T-helper 2 cell treated with Interferon-gamma antibody and Interleukin-4, amounts not matched to agents 100 ng/mL and 5 ng/mL, for 36 hours (primary cell): Measurements from ENCODE around the gene PNPLA7. TPM values are rescaled to one million over a fixed set of nuclear protein-coding genes. Genes with fewer than 3 reads are reported as not detected.

ENCODE experiments used
- intact Hi-C: fragments of 100-400 bp; cut with micrococcal nuclease; formaldehyde crosslinking; loops from one replicate; pipeline ENCODE4 v1.15.1; 2023
- total RNA-seq: library from RNA; stranded (reverse); gene quantifications from 2 replicates; pipeline ENCODE4 v1.2.3, GENCODE V29; 2022

Gene PNPLA7
- total RNA-seq, 1 donor from 2014 or later: 3.0 TPM

DNA sequence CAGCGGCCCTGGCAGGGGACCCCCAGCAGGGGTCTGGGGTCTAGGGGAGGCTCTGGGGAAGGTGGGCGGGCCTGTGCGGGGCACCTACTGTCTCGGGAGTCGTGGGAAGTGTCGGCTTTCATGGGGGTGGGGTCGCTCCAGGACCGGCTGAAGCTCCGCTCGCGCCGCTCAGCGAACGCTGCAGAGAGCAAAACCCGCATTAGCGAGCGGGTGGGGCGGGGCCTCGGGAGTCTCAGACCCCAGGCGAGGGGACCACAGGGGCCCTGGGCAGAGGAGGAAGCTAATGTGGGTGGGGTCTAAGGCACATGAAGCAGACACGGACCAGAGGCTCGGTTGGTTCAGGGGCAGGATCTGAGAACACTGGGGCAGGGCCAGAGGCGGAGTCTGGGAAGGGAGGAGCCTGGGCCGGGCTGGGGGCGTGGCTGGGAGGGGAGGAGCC lies 96.5 kb downstream of the PNPLA7 start:
- intact Hi-C loops: loop anchor here (5.0 kb wide), 1 partner anchor 661 kb away; the partner anchor contains the start of gene TMEM141

DNA sequence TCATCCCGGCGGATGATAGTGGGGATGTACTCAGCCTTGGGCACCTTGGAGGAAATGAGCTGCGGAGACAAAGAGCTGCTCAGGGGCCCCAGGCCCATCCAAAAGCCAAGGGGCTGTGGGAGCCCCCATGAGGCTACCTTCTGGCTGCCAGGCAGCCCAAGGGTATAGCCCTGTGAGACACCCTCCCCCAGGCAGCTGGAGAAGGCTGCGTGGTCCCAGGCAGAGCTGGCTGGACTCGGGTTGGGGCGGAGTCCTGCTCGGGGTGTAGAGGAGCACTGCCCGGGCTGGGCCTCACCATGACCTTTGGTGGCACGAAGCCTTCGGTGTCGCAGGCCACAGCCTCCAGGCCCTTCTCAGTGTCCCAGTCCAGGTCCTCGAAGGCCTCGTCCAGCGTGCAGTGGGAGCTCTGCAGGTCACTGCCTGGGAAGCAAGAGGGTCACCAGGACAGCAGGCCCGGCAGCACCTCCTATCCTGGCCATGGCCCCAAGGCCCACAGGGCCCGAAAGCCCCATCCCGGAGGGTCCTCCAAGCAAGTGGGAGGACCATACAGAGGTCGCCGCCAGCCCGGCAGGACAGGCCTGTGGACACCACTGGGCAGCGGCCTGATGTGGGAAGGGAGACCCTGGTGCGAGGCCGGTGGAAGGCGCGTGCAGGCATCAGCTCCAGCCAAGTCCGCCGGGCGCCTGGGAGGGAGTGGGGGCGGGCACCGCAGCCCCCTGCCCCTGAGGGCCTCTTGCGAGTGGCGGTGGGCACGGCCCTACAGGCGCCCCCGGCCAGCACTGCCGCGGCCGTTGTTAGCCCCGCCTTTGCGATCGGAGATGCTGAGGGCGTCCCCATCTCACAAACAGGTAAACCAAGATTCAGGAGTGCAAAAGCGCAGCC lies 97.2 kb downstream of the PNPLA7 start:
- intact Hi-C loops: loop anchor here (5.0 kb wide), 1 partner anchor 661 kb away; the partner anchor contains the start of gene TMEM141

DNA sequence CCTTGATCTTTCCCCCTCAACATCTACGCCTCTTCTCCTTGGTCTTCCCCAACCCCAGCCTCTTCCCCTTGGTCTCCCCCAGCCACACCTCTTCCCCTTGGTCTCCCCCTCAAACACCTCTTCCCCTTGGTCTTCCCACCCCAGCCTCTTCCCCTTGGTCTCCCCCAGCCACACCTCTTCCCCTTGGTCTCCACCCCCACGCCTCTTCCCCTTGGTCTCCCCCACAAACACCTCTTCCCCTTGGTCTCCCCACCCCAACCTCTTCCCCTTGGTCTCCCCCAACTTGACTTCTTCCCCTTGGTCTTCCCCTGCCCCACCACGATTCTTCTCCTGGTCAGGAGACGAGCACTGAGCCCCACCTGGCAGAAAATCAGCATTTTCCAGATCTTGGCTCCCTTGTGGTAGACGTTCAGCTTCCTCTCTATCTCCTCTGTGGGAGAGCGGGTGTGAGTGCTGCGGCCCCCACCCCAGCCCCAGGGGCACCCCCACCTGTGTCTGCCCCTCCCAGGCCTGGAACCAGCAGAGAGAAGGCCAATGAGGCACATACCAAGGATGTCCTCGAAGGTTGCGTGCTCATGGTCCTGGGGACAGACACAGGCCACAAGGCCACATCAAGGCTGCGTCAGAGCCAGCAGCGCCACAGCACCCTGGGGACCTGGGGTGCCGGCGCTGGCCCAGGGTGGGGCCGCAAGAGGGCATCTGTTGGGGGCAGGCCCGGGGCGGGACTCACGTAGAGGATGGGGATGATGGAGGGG lies 98.0 kb downstream of the PNPLA7 start:
- intact Hi-C loops: loop anchor here (5.0 kb wide), 1 partner anchor 660 kb away; the partner anchor contains the start of gene TMEM141

DNA sequence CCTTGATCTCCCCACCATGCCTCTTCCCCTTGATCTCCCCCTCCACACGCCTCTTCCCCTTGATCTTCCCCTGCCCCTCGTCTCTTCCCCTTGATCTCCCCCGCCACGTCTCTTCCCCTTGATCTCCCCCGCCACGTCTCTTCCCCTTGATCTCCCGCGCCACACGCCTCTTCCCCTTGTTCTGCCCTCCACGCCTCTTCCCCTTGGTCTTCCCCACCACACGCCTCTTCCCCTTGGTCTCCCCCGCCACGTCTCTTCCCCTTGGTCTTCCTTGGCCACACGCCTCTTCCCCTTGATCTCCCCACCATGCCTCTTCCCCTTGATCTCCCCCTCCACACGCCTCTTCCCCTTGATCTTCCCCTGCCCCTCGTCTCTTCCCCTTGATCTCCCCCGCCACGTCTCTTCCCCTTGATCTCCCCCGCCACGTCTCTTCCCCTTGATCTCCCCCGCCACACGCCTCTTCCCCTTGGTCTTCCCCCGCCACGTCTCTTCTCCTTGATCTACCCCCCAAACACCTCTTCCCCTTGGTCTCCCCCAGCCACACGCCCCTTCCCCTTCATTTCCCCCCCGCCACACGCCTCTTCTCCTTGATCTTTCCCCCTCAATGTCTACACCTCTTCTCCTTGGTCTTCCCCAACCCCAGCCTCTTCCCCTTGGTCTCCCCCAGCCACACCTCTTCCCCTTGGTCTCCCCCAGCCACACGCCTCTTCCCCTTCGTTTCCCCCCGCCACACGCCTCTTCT lies 98.8 kb downstream of the PNPLA7 start:
- intact Hi-C loops: loop anchor here (5.0 kb wide), 1 partner anchor 659 kb away; the partner anchor contains the start of gene TMEM141

DNA sequence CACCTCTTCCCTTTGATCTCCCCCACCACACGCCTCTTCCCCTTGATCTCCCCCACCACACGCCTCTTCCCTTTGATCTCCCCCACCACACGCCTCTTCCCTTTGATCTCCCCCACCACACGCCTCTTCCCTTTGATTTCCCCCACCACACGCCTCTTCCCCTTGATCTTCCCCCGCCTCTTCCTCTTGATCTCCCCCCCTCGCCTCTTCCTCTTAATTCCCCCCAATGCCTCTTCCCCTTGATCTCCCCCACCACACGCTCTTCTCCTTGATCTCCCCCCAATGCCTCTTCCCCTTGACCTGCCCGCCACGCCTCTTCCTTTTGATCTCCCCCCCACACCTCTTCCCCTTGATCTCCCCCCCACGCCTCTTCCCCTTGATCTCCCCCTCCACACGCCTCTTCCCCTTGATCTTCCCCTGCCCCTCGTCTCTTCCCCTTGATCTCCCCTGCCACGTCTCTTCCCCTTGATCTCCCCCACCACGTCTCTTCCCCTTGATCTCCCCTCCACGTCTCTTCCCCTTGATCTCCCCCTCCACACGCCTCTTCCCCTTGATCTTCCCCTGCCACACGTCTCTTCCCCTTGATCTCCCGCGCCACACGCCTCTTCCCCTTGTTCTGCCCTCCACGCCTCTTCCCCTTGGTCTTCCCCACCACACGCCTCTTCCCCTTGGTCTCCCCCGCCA lies 99.5 kb downstream of the PNPLA7 start:
- intact Hi-C loops: loop anchor here (5.0 kb wide), 1 partner anchor 658 kb away; the partner anchor contains the start of gene TMEM141

DNA sequence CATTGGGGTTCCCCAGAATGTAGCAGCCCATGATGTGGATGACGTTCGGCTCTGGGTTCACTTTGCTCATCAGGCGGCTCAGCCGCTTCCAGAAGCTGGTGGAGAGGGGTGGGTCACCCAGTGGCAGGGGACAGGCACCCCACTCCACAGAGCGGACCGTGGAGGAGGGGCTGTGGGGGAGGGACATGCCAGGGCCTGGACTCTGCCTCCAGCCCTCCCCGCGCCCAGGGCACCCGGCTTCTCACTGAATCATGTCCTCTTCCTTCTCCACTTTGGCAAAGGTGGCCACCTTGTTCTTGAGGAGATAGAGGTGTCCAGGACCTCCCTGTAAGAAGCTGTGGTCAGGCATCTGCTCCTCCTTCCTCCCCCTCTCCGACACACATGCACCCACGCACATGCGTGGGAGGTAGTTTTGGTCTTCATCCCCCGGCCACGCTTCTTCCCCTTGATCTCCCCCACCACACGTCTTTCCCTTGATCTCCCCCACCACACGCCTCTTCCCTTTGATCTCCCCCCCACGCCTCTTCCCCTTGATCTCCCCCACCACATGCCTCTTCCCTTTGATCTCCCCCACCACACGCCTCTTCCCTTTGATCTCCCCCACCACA lies 100.2 kb downstream of the PNPLA7 start:
- intact Hi-C loops: loop anchor here (5.0 kb wide), 2 partner anchors 158 to 658 kb away; partner anchors contain the start of gene TMEM141

DNA sequence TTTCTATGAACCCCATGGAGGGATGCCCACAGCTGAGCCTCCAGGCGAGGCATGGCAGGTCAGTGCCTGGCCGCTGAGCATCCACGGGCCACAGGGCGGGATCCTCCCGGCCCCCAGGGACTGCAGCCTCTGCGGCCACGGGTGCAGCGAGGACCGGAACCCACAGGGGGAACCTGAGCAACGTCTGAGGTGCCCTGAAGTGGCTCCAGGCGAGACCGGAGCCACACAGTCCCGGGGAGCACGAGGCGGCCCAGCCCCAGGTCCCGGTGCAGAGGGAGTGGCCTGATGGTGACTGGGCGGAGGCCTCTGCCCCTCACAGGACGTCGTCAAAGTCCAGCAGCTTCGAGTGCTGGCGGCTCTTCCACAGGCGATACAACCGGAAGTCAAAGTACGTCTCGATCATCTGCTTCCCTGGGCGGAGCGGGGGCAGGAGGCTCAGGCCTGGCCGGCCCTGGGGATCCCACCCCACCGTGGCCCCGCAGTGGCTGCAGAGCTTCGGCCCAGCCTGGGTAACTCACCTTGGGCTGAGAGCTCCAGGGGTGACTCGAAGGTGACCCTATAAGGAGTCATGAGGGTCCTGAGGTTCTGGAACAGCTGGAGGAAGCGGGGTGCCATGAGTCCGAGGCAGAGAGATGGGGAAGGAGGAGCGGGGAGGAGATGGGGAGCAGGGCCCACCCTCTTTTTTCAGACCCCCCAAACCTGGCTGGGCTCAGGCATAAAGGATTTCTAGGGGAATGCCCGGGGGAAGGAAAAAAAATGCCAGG lies 100.9 kb downstream of the PNPLA7 start:
- intact Hi-C loops: loop anchor here (5.0 kb wide), 1 partner anchor 157 kb away; no protein-coding TSS in a partner anchor

DNA sequence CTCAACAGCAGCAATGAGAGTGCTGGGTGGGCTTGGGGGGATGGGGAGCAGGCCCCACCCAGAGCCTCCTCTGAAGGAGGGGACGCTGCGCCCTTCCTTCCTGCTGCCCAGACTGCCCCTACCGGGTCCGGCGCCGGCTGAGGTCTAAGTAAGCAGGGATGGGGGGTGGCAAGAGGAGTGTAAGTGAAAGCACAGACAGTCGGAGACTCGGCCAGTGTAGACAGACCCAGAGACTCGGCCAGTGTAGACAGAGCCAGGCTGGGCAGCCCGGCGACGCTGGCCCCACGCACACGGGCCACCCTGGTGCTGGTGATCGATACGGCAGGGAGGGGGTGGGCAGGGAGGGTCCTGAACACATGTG lies 101.6 kb downstream of the PNPLA7 start:
- intact Hi-C loops: loop anchor here (5.0 kb wide), 1 partner anchor 156 kb away; no protein-coding TSS in a partner anchor

DNA sequence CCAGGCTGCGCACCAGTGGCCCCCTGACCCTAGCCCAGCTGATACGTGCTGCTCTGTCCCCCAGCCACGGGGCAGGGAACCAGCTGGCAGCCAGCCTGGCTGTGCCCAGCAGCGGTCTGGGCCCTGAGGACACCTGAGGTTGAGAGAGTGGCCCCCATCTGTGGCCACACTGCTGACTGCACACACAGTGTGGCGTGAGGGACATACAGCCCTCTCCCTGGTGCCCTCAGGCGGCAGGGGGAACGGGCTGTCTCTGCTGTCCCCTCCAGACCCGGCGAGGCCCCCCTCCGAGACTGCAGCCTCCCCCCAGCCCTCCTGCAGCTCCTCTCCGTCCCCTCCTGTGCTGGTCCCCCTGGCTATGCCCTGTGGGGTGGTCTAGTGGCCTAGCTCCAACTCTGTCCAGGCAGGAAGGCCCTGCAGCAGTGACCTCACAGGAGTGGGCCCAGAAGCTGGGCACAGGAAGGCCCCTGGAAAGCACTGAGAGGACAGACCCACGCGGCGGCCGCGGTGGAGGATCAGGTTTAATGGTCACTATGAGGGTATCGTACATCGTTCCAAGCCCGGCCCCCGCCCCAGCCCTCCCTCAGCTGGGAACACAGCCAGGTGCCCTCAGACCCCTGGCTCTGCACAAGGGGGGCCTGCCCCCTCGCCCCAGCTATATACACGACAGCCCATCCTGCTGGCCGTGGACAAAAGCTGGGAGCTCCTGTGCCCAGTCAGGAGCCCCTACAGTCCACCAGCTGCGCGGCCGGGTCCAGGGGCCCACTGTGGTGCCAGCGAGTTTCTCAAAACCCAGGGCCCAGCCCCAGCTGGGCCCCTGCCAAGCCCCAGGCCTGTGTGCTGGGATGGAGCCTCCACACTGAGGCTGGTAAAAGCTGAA lies 102.2 kb downstream of the PNPLA7 start:
- intact Hi-C loops: loop anchor here (5.0 kb wide), 1 partner anchor 156 kb away; no protein-coding TSS in a partner anchor

DNA sequence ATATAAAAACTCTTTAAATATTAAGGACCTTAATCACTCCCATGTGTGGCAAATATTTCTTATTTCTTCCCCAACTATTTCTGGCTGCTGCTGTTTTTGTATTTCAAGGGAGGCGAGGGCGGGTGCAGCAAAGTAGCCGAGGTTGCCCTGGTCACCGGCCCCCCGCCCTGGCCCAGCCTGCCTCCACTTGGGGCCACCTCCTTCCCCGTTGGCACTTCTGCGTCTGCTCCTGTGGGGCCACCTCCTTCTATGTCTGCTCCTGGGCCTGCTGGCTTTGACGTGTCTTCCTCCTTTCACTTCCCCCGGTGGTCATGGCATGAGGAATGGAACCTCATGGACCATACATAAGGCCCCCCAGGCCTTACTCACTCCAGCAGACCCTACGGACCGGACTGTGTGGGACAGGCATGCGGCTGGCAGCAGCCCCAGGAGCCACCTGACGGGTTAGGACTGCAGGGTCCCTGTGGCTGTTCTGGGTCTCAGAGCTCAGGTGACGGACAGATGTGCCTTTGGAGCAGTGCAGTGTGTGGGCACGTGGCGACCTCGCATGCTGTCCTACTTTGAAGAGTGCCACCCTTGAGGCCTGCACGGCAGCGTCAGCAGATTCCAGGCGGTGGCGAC lies 103.2 kb downstream of the PNPLA7 start:
- intact Hi-C loops: loop anchor here (5.0 kb wide), 1 partner anchor 155 kb away; no protein-coding TSS in a partner anchor

DNA sequence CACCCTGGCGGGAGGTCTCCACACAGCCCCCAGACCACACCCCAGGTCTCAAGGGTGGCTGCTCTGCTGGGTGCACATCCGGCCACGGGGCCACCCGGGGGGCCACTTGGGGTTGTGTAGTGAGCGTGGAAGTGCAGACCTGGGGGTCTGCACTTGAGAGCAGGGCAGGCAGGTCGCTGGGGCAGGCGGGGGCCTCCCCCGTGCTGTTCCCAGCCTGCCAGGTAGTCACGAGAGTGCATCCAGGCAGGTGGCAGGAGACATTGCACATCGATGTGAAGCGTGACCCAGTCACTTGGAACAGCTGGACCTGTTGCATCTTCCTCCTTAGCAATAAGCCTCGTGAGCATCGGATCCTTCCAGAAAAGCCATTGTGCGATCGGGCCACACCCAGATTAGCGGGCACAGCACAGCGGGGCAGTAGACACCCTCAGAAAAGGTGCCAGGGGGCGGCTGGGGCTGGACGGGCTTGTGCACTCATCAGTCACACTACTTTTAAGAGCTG lies 104.2 kb downstream of the PNPLA7 start:
- intact Hi-C loops: loop anchor here (1.0 to 5.0 kb wide), 2 partner anchors 23 to 154 kb away; partner anchors contain the start of genes EXD3 and NOXA1

DNA sequence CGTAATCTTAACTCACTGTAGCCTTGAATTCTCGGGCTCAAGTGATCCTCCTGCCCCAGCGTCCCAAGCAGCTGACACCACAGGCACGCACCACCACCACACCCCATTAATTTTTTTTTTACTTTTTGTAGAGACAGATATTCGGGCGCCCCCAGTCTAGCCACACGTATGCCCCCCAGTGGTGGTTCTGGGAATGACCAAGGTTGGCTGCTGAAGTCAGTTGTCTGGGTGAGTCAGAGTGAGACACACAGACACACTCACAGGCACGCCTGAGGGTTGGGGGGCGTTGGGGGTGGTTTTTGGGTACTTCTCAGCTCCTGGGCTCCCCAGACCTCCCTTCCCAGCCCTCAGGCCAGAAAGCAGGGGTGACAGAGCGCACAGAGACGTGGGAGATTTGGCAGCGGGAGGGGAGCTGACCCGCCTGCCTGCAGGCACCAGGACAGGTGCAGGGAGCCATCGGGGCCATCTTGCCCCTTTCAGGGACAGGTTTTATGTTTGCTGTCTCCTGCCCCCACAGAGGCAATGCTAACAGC lies 104.9 kb downstream of the PNPLA7 start:
- intact Hi-C loops: loop anchor here (1.0 to 5.0 kb wide), 2 partner anchors 22 to 153 kb away; partner anchors contain the start of genes EXD3 and NOXA1

DNA sequence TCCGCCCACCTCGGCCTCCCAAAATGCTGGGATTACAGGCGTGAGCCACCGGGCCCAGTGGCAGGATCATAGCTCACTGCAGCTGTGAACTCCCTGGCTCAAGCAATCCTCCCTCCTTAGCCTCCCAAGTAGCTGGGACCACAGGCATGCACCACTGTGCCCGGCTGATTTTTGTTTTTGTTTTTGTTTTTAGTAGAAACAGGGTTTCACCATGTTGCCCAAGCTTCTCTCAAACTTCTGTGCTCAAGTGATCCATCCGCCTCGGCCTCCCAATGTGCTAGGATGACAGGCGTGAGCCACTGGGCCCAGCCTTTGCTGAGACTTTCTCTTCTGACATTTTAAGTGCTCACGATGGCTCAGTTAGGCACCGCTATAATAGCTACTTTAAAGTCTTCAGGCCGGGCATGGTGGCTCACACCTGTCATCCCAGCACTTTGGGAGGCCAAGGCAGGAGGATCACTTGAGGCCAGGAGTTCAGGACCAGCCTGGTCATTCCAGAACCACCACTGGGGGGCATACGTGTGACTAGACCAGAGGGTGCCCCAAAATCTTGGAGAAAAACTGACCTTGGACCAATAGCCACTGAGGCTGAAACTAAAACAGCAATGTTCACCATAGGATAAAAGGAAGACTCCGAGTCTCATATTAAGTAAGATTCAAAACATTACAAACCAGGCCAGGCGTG lies 106.0 kb downstream of the PNPLA7 start:
- intact Hi-C loops: no loop called here

DNA sequence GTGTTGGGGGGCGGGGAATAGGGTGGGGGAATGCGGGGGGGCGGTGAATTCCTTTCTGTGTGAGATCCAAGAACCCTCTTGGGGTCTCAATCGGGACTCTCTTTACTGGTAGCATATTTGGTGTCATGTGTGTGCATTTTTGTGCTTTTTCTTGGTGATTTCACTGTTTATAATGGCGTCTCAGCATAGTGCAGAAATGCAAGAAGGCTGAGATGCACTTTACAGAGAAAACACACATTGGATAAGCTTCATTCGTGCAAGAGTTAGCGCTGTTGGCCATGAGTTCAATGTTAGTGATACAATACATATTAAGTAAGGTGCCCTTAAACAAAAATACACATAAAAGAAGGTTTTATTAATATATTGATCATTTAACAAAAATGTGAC lies 108.3 kb downstream of the PNPLA7 start:
- intact Hi-C loops: no loop called here

DNA sequence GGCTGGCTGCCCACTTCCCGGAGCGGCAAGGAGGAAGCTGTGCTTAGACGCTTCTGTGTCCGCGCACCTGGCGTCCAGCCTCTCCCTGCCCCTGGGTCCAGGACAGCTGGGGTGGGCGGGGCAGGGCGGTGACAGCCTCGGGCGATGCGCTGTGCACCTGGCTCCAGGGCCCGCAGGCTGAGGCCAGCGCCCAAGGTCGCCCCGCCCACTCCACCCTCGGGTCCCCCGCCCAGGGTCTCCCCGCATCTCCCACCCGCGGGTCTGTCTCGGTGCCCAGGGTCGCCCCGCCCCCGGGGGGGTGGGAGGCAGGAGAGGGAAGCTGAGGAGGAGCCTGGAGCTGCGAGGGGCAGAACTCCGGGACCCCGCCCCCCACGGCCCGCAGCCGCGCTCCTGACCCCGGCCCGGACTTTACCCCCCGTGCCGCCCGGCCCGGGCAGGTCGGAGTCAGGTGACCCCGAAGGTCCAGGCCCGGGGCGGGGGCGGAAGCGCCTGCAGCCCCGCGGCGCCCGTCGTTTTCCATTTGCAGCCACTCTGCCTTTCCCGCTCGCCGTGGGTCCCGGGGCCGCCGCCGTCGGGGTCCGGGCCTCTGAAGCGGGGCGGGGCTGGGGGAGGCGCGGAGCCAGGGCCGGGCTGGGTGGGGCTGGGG lies 108.8 kb downstream of the PNPLA7 start, which contains the start of gene ENTPD8:
TSS of gene ENTPD8 (minus strand) at position 69 of the 646 bp plus-strand sequence. CDS start 3,072 bp downstream, outside the sequence.
- intact Hi-C loops: no loop called here
